GM08714 (cell line): ENCODE results near the gene WASHC4.

Source experiments
- H3K4me3 ChIP-seq: fragments of 200-500 bp; sonication (Bioruptor generic); 2 replicates; pipeline ENCODE4 v1.5.1; 2014; ENCODE audit warnings: mild to moderate bottlenecking, low read length, inconsistent platforms
- ZNF274 ChIP-seq: IDR thresholded peaks from 2 replicates; pipeline ENCODE4 v1.6.1; 2012; ENCODE audit warnings: mild to moderate bottlenecking, low read depth, low read length

WASHC4 gene

DNA sequence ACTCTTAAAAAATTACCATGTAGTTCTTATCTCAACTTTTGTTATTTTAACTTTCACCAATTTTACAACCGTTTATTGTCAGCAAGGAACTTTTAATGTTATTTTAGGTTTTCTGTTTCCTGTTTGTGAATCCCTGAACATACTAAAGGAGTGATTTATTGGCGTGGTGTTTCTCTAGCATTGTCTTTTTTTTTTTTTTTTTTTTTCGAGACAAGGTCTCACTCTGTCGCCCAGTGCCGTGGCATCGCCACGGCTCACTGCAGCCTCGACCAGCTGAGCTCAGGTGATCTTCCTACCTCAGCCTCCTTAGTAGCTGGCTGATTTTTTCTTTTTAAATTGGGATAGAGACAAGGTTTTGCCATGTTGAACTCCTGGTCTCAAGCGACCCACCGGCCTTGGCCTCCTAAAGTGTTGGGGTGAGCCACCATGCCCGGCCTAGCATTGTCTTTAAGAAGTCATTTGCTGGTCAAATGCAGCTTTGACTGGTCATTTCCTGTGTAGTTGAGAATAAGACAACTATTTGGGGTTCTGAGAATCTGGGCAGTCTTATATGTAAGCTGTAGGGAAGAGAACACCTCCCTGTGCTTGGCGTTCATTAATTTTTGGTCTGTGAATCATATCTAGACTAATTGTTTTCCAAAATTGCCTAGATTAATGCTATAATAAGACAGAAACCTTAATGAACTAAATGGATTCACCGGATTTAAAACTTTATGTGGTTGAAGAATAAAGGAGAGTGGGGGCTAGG, 2.1 kb downstream of the WASHC4 start:
- TF ChIP-seq ZNF274: no peak
- peak overlapping the region; percentile 76 for H3K4me3 ChIP-seq

DNA sequence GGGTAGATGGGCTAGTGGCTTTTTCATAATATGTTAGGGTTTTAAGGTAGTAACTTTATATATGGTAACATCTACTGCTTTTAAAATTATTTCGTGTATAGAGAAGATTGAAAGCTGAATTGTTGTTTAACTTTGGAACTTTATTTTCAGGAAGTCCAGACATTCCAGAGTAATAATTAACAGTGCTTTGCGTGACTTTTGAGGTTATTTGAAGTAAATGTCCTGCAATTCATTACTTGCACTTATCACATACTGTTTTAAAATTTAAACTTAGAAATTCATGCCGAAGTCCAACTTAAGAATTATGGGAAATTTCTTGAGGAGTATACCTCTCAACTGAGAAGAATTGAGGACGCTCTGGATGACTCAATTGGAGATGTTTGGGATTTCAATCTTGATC, 3.3 kb downstream of the WASHC4 start:
- H3K4me3 ChIP-seq: no peak overlapping the region; the same call in 1 of the 2 replicates
- TF ChIP-seq ZNF274: no peak

DNA sequence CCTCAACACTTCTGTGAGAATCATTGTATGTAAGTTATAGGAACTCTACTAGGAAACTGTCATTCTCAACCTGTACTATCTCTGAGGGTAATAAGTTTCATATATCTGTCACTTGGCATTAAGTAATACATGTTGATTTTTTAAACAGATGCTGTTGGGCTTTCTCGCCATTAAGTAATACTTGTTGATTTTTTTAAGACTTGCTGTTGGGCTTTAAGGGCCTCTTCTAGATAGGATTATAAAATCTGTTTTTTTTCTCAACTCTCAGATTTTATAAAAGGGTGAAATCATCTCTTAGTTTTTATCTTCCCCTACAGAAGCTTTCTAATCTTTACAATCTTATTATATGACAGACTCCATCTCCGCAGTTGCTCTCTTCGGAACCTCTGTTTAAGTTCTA, 5.6 kb downstream of the WASHC4 start:
- TF ChIP-seq ZNF274: no peak
- H3K4me3 ChIP-seq: no peak overlapping the region

DNA sequence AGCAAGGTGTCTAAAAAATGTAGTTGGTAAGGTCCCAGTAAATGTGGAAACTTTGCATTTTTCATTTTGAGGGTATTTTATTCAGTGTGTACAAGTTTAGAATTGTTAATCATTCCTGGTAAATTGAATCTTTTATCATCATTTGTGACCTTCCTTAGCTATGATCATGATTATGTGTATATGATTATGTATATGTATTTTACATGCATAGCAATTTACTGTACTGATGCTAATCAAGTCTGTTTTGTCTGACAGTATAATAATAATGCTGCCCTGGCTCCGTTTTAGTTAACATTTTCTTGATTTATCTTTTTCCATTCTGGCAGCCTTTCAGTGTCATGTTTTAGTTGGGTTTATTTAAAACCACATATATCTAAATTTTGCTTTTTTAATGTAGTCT, 9.4 kb downstream of the WASHC4 start:
- H3K4me3 ChIP-seq: no peak overlapping the region
- TF ChIP-seq ZNF274: no peak

DNA sequence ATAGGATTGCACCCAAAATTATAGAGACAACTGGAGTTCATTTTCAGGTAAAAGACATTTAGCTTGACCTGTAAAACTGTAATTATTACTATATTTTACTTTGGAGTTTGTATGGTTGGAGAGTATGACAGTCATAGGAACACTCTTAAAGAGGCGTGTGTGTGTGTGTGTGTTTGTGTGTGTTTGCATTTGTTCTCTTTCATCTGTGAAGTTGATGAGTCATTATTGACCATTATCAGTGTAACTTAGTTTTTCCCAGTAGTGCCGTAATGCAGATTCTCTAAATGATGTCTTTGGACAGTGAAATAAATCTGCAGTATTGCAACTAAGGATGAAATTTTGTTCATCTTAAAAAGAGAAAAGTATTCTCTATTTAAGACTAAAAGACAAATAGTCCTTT, 13.0 kb downstream of the WASHC4 start:
- no peak for TF ChIP-seq ZNF274

DNA sequence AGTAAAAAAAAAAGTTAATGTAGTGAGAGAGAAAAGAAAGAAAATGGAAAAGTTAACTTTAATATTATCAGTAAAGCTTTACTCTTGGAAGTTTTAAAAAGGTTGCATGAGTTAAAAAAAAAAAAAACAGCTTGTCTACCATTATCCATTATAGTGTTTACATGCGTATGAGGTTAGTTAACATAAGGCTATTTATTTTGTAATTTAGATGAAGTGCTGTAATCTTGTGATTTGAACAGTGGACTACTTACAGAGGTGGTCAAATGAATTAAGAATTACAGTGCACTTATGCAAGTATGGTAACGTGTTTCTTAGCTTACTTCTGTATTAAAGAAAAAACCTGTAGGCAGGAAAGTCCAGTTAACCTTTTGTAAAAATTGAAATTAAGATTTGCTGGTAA, 30.7 kb downstream of the WASHC4 start:
- no peak for TF ChIP-seq ZNF274
- H3K4me3 ChIP-seq: no peak overlapping the region

More for the DNA sequence above, 13.0 kb downstream of the WASHC4 start:
- no peak overlapping the region for H3K4me3 ChIP-seq

DNA sequence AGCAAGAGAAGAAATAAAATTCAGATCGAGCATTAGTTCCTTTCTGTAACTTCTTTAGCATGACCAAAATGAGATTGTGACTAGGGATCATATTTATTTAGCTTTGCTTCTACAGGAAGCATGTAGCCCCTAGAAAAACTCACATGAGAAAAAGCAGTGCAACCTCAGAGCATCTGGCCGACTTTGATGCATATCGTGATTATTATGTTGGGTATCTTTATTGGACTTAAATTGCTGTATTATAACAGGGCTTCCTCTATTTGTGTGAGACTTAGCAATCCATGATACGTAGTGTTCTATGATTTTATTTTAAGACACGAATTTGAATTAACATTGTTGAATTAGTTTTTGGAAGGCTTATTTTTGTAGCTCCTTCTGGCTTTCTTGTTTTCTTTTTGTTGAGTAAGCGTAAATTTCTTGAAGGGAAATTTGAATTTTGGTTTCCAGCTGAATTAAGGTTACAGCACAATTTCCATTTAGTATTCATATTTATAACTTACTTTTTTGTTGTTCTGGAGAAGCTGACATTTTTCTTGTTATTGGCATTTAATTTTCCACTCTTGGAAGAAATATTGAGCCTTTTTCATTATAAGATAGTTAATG, 33.9 kb downstream of the WASHC4 start:
- H3K4me3 ChIP-seq: no peak overlapping the region
- no peak for TF ChIP-seq ZNF274

DNA sequence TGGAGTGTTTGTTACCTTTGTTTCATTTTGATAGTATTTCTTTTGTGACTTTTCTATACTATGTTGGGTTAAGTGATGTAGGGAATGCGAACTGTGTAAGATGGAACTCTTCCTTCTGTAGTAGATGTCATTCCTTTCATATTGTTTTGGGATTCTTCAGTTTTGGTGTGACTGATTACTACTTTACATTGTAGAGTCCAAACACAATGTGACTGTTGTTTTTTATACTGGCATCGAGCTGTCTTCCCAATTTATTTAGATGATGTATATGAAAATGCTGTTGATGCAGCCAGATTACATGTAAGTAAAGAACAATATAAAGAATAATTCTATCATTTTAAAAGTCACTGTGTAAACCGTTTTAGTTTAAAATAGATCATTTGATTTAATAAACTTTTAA, 34.7 kb downstream of the WASHC4 start:
- no peak for TF ChIP-seq ZNF274
- H3K4me3 ChIP-seq: no peak overlapping the region

DNA sequence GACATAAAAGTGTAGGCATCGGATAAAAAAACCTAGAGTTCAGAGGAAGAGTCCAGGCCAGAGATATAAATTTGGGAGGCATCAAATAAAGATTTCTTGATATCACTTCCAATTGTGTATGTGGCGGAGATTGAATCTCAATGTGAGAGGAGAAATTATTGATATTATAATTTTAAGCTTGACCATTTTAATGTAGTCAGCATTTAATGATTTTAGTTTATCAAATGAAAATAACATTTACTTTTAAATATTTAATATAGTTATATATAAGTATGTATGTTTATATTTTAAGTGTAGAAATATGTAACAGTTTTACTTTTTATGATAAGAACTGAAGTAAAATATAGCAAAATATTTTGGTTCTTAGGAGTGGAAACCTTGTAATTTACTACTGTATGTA, 48.7 kb downstream of the WASHC4 start:
- no peak overlapping the region for H3K4me3 ChIP-seq
- TF ChIP-seq ZNF274: no peak

DNA sequence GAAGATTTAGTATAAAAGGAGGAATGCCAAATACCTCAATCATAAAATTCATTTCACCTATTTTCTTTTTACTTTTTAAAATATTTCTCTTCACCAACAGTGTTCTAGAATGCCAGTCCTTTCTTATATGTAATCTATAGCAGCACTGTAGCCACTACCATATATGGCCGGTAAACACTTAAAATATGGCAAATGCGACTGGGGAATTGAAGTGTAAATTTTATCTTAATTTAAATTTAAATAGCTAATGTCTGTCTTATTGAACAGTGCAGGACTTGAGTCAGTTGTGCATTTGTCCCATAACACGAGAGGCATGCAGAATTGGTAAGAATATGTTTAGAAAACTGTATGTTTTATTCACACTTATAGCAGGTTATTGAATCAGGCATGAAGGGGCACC, 50.1 kb downstream of the WASHC4 start:
- TF ChIP-seq ZNF274: no peak
- H3K4me3 ChIP-seq: no peak overlapping the region

DNA sequence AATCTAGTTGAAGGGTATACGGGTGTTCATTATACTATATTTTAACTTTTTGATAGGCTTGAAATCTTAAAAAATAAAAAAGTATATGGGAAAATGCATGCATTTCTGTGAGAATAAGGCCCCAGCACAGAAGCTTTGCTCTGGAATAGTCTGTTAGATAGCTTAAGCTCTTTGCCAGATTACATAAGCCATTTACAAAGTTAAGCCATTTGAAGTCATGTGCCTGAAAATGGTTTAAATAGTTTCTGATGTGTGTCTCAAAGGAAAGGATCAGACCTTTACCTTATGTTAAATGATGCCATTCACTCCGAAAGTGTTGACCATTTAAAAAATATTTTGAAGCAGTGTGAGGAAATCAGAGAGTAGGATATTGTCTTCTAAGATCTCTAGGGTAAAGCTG, 51.3 kb downstream of the WASHC4 start:
- H3K4me3 ChIP-seq: no peak overlapping the region
- no peak for TF ChIP-seq ZNF274

DNA sequence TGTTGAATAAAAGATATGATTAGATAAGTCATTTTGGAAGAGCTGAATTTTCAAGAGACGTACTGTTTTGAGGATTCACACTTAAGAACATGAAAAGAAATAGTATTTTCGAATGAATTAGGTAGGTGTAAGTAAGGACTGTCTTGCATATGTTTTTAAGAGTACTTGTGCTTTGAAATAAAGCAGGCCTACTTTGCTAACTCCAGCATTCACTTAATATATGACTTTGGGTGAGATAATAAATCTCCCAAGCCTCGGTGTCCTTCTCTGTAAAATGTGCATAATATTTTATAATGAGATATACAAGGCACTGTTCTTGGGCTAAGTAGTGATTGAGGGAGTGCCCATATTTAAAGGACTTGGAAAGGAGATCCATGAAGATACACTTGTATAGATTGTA, 54.6 kb downstream of the WASHC4 start:
- no peak for TF ChIP-seq ZNF274
- no peak overlapping the region for H3K4me3 ChIP-seq

DNA sequence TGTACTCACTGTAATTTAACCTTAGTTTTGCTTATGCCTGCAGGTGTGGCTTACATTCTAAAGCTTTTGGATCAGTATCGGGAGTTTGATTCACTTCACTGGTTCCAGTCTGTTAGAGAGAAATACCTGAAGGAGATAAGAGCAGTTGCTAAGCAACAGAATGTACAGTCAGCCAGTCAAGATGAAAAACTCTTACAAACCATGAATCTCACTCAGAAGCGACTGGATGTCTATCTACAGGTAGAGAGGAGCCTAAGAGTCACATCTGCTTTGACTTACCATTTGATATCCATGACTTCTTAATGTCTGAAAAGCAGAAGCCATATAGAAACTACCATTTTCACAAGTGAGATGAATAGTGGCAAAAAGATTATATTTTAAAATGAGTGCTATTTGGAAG, 56.5 kb downstream of the WASHC4 start:
- no peak for TF ChIP-seq ZNF274
- no peak overlapping the region for H3K4me3 ChIP-seq

DNA sequence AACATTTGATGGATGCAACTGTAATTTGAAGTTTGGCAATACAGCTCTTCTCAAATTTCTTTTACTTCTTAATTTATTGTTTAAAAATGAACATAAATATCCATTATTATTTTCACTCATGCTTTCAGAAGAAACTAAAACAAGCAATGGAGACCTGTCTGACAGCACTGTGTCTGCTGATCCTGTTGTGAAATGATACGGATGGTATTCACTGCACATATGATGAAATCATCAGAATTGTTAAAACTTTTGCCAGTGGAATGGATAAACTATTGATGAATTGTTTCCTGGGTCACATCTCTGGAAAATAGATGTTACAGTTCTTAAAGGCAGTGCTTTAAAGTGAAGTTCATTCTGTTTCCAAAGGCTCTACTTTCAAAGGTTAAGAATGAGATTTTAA, 59.2 kb downstream of the WASHC4 start:
- no peak overlapping the region for H3K4me3 ChIP-seq
- no peak for TF ChIP-seq ZNF274

DNA sequence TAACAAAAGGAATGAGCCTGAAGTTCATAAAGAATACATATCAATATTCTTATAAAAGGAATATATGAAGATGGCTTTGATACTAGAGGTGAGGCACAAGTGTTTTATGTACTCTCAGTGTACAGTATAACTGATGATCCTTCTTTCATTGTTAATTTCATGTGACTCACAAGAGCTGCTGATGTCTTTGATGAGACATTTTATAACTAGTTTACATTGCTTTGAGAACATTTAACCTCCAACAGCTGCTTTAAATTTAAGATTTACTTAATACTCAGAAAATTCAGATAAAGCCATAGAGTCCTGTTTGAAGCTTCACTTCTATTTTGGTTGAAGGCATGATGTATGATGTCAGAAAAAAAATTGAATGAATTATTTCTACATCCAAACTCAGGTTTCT, 59.8 kb downstream of the WASHC4 start:
- no peak for TF ChIP-seq ZNF274
- no peak overlapping the region for H3K4me3 ChIP-seq

DNA sequence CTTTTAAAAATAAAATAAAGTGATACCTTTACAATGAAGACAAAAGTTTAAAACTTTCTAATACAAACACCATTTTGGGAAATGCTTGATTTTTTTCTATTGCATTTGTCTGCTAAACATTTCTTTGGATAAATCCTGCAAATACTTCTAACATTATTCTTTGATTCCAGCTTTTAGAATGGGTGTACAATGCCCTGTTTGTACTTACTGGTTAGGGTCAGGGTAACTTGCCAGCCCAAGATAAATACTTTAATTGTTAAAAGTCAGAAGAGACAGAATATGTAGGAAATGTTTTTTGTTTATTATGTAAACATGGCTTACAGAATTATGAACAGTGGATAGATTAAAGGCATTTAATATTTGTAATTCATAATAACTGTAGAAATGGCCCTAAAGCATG, 60.5 kb downstream of the WASHC4 start:
- TF ChIP-seq ZNF274: no peak
- no peak overlapping the region for H3K4me3 ChIP-seq
